DMS53 treated with DMSO at 0.1 percent for 48 hours (cell line): ENCODE measurements around the gene IL23R.

Experiments
- DNase-seq: peaks from one replicate; lab custom pipeline; 2025; ENCODE audit not compliant: unreplicated experiment; lab: John Stamatoyannopoulos, UW

The IL23R gene

DNA sequence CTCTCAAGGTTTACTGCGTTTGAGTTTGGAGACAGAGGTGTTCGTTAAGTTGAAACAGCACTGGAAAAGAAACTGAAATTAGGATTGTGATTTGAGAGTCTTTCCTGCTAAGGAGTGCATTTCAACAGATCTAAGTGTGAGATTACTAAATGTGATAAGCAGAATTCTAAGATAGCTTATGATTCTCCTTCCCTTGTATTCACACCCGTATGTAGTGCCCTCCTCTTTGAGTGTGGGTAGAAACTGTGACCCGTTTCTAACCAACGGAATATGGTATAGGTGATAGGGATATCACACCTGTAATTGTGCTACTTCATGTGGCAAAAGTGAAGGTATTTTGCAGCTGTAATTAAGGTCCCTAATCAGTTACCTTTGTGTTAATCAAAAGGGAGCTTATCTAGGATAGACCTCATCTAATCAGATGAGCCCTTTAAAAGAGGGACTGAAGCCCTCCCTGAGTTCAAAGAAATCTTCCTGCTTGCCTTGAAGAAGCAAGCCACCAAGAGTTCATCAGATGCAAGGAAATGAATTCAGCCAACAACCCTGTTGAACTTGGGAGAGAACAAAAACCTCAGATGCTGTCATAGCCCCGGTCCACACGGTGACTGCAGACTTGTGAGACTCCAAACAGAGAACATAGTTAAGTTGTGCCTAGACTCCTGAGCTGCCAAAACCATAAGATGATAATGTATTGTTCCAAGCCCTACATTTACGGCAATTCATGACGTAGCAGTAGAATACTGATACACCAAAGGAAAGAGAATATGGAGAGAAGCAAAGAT, 128.8 kb downstream of the IL23R start:
- no peak for DNase-seq

DNA sequence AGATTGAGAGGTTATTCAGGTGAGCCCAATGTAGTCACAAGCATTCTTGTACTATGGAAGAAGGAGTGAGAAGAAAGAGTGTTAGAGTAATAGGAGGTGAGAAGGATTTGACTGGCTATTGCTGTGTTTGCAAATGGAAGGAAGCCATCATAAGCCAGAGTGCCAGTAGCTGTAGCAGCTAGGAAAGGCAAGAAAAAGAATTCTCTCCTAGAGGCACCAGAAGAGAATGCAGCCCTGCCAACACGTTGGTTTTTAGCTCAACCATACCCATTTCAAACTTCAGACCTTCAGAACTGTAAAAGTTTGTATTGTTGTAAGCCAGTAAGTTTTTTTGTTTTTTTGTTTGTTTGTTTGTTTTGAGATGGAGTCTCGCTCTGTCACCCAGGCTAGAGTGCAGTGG, 132.5 kb downstream of the IL23R start:
- DNase-seq, result no peak

DNA sequence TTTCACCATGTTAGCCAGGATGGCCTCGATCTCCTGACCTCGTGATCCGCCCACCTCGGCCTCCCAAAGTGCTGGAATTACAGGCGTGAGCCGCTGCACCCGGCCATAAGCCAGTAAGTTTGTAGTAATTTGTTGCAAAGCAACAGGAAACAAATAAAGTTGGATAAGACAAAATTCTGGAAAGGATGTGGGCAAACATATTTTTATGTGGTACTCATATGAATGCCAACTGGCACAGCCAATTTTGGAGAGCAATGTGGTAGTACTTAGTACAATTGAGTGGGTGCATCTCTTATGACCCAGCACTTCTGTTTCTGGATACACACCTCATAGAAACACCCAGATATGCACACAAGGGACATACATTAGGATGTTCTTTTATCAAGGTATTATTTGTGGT, 133.0 kb downstream of the IL23R start:
- no peak for DNase-seq

GRCh38 chr1:67300561-67300960, 134.3 kb downstream of the IL23R start:
- no peak for DNase-seq

GRCh38 chr1:67304023-67304422, 137.8 kb downstream of the IL23R start:
- no peak for DNase-seq

DNA sequence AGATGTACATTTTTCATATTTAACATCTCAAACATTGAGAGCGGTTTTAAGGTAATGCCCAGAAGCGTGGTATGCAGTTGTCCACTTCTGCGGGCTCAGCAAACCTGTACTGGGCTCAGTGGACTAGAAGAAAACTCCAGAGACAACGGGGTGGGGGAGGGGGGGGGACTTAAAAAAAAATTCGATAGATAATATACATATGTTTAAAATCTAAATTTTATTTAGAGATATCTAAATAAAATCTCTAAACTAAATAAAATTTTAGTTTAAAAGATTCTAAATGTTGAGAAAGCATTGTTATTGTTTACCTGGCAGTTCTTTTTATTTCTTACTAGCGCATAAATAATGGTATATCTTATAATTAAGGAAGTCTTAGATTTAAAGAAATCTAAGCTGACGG, 140.3 kb downstream of the IL23R start:
- no peak for DNase-seq

DNA sequence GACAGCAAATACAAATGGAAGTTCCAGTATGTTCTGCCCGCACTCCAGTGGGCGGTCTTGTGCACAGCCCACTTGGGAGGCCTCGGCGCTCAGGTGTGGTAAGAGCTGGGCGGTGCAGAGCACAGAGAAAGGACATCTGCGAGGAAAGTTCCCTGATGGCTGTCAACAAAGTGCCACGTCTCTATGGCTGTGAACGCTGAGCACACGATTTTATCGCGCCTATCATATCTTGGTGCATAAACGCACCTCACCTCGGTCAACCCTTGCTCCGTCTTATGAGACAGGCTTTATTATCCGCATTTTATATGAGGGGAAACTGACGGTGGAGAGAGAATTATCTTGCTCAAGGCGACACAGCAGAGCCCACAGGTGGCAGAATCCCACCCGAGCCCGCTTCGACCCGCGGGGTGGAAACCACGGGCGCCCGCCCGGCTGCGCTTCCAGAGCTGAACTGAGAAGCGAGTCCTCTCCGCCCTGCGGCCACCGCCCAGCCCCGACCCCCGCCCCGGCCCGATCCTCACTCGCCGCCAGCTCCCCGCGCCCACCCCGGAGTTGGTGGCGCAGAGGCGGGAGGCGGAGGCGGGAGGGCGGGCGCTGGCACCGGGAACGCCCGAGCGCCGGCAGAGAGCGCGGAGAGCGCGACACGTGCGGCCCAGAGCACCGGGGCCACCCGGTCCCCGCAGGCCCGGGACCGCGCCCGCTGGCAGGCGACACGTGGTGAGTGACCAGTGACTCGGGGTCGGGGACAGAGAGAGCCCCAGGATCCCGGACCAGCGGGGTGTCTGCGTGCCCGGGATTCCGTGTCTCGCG, 141.2 kb downstream of the IL23R start, which contains the start of gene IL12RB2:
Gene IL12RB2 (plus strand): TSS at position 623 of the 810 bp plus-strand sequence. CDS start 12,496 bp downstream, outside the sequence.
- DNase-seq, result peak; percentile 51

GRCh38 chr1:67308136-67308535, 141.9 kb downstream of the IL23R start:
- DNase-seq, result no peak
